Hepatocyte (in vitro differentiated cells): ENCODE measurements around the gene MUC4. TPM values are rescaled to one million over a fixed set of nuclear protein-coding genes. Genes with fewer than 3 reads are reported as not detected.
A peak's percentile ranks its signal among the peaks of the same experiment; 100 is the strongest.

Source experiments
- DNase-seq: peaks from one replicate; pipeline ENCODE4 v3.0.0-alpha.2; 2016; ENCODE audit warnings: low spot score
- H2AFZ ChIP-seq: fragments of 200-600 bp; sonication (generic); 2 replicates; pipeline ENCODE4 v1.6.0; 2016; ENCODE audit warnings: antibody characterized with exemption, mild to moderate bottlenecking
- H3K27ac ChIP-seq: fragments of 200-600 bp; sonication (generic); 2 replicates; pipeline ENCODE4 v1.5.1; 2016; ENCODE audit warnings: mild to moderate bottlenecking
- H3K27me3 ChIP-seq: fragments of 200-600 bp; sonication (generic); 2 replicates; pipeline ENCODE4 v1.6.1; 2016
- H3K36me3 ChIP-seq: fragments of 200-600 bp; sonication (generic); replicated peaks from 2 replicates; pipeline ENCODE4 v1.5.1; 2016; ENCODE audit warnings: low read depth; ENCODE audit not compliant: insufficient read depth
- H3K4me1 ChIP-seq: fragments of 200-600 bp; sonication (generic); 2 replicates; pipeline ENCODE4 v1.5.1; 2016; ENCODE audit warnings: mild to moderate bottlenecking, moderate library complexity; ENCODE audit not compliant: insufficient read depth
- H3K4me2 ChIP-seq: fragments of 200-600 bp; sonication (generic); 2 replicates; pipeline ENCODE4 v1.6.0; 2016
- H3K4me3 ChIP-seq: fragments of 200-600 bp; sonication (generic); 2 replicates; pipeline ENCODE4 v1.5.1; 2016; ENCODE audit warnings: mild to moderate bottlenecking
- H3K79me2 ChIP-seq: fragments of 200-600 bp; sonication (generic); 2 replicates; pipeline ENCODE4 v1.6.0; 2017; ENCODE audit warnings: mild to moderate bottlenecking
- H3K9me2 ChIP-seq: fragments of 200-600 bp; sonication (generic); replicated peaks from 2 replicates; pipeline ENCODE4 v1.6.0; 2017; ENCODE audit warnings: mild to moderate bottlenecking; ENCODE audit not compliant: insufficient read depth
- H3K9me3 ChIP-seq: fragments of 200-600 bp; sonication (generic); 2 replicates; pipeline ENCODE4 v1.5.1; 2016; ENCODE audit warnings: low read depth, mild to moderate bottlenecking
- H4K20me1 ChIP-seq: fragments of 200-600 bp; sonication (generic); 2 replicates; pipeline ENCODE4 v1.6.0; 2016; ENCODE audit warnings: mild to moderate bottlenecking; ENCODE audit not compliant: insufficient read depth, poor library complexity, severe bottlenecking
- CTCF ChIP-seq: fragments of 200-600 bp; sonication (generic); IDR thresholded peaks from 2 replicates; pipeline ENCODE4 v1.5.1; 2016; ENCODE audit warnings: antibody characterized with exemption, mild to moderate bottlenecking; ENCODE audit not compliant: poor library complexity
- EZH2 ChIP-seq: fragments of 200-600 bp; sonication (generic); IDR thresholded peaks from 2 replicates; pipeline ENCODE4 v1.6.1; 2016; ENCODE audit warnings: antibody characterized with exemption, mild to moderate bottlenecking, borderline replicate concordance
- EZH2phosphoT487 ChIP-seq: fragments of 200-600 bp; sonication (generic); IDR thresholded peaks from one replicate; pipeline ENCODE4 v1.6.1; 2018; ENCODE audit warnings: antibody characterized with exemption, mild to moderate bottlenecking, low read depth, moderate library complexity; ENCODE audit not compliant: unreplicated experiment, severe bottlenecking
- WGBS: methylation state at CpG from one replicate; pipeline ENCODE4 v1.1.6; 2016; ENCODE audit warnings: low lambda C conversion rate; ENCODE audit errors: missing lambda C conversion rate; 5-methylcytosine and 5-hydroxymethylcytosine counted together
- polyA plus RNA-seq: library from polyadenylated mRNA; unstranded; fragments of >200 nt; fragmentation: Nextera tagmentation; extraction: Ambion mirVana; gene quantifications from 2 replicates; pipeline ENCODE4 v1.2.1, GENCODE V29; 2016
- total RNA-seq: library from RNA; depleted of rRNA; stranded (reverse); fragments of >200 nt; gene quantifications from 2 replicates; pipeline ENCODE4 v1.2.3, GENCODE V29; 2014

The MUC4 gene
- total and polyA plus RNA-seq, 2 experiments from 2014 or later, result 0.89 to 1.7 TPM

- no peaks in the 10 kb centered on the region for H4K20me1 ChIP-seq
- no peaks in the 10 kb centered on the region for H3K27me3 ChIP-seq
- H3K27ac ChIP-seq, result peak overlapping the region; percentile 88
- 86% methylated on average over 20 of the region's 20 CpGs for WGBS
- H3K4me2 ChIP-seq, result peak overlapping the region; percentile 45
- H3K9me3 ChIP-seq, result no peaks in the 10 kb centered on the region
- TF ChIP-seq EZH2phosphoT487, result no peak
- no peak for TF ChIP-seq CTCF
- TF ChIP-seq EZH2, result no peak
- DNase-seq, result peak; percentile 8
- no peaks in the 10 kb centered on the region for H3K79me2 ChIP-seq
- H3K4me3 ChIP-seq, result no peak overlapping the region
- peaks cover 10% of the 10 kb centered on the region for H3K4me1 ChIP-seq
- no peaks in the 10 kb centered on the region for H3K9me2 ChIP-seq
- H3K36me3 ChIP-seq, result no peaks in the 10 kb centered on the region
- H2AFZ ChIP-seq, result no peak overlapping the region
Measured at GRCh38 chr3:195803289-195803908, 8.3 kb downstream of the MUC4 start.

GRCh38 chr3:195802795-195803194 is 8.9 kb downstream of the MUC4 start:
- peak; percentile 34 for DNase-seq
- 55% methylated on average over 9 of the region's 9 CpGs for WGBS
- Histone ChIP-seq H4K20me1 (no peaks in the 10 kb centered on the region), H3K9me3 (no peaks in the 10 kb centered on the region), H3K4me2 (peak overlapping the region; percentile 45), H3K9me2 (no peaks in the 10 kb centered on the region), H3K4me1 (peaks cover 10% of the 10 kb centered on the region), H2AFZ (no peak overlapping the region), H3K27me3 (no peaks in the 10 kb centered on the region), H3K79me2 (no peaks in the 10 kb centered on the region), H3K36me3 (no peaks in the 10 kb centered on the region), H3K27ac (peak overlapping the region; percentile 88), H3K4me3 (no peak overlapping the region)
- TF ChIP-seq EZH2, result no peak
- no peak for TF ChIP-seq EZH2phosphoT487
- no peak for TF ChIP-seq CTCF

GRCh38 chr3:195802261-195802701 is 9.4 kb downstream of the MUC4 start:
- H3K4me1 ChIP-seq, result peaks cover 10% of the 10 kb centered on the region
- H3K4me3 ChIP-seq, result no peak overlapping the region
- DNase-seq, result no peak
- no peak overlapping the region for H2AFZ ChIP-seq
- H3K4me2 ChIP-seq, result peak overlapping the region; percentile 45
- no peaks in the 10 kb centered on the region for H3K79me2 ChIP-seq
- H3K9me2 ChIP-seq, result no peaks in the 10 kb centered on the region
- no peaks in the 10 kb centered on the region for H3K9me3 ChIP-seq
- H3K36me3 ChIP-seq, result no peaks in the 10 kb centered on the region
- TF ChIP-seq CTCF (no peak), EZH2phosphoT487 (no peak), EZH2 (no peak)
- no peaks in the 10 kb centered on the region for H3K27me3 ChIP-seq
- WGBS, result 83% methylated on average over 15 of the region's 15 CpGs
- peak overlapping the region; percentile 34 for H3K27ac ChIP-seq
- H4K20me1 ChIP-seq, result no peaks in the 10 kb centered on the region
